VCaP (cell line): Measurements from ENCODE around the gene LARGE1.
A peak's percentile ranks its signal among the peaks of the same experiment; 100 is the strongest.

ENCODE experiments used
- H3K27ac ChIP-seq: fragments of 450-650 bp; 2 replicates; pipeline ENCODE4 v1.5.1; 2017
- TF ChIP-seq, protein P1 (sequence below): fragments of 450-650 bp; conservative IDR thresholded peaks from 2 replicates; pipeline ENCODE4 v1.5.1; 2017; ENCODE audit warnings: mild to moderate bottlenecking, moderate library complexity

The LARGE1 gene

DNA sequence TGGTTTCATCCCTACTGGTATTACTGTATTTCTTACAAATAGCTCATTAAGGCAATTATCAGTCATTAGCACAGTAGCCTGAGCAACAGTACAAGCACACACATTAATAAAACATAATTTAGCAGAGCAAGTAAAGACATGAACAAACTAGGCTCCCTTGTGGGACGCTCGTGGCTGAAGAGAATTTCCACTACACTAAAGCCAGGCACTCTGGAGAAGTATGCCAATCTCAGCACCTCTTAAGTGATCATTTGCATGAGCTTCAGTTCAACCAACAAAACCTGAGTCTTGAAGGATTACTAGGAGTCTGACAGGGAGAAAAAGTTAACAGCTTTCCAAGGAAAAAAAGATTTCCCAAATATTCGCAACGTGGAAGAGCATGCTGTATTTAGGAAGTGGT is 109.1 kb downstream of the LARGE1 start:
- TF ChIP-seq, protein P1, sequence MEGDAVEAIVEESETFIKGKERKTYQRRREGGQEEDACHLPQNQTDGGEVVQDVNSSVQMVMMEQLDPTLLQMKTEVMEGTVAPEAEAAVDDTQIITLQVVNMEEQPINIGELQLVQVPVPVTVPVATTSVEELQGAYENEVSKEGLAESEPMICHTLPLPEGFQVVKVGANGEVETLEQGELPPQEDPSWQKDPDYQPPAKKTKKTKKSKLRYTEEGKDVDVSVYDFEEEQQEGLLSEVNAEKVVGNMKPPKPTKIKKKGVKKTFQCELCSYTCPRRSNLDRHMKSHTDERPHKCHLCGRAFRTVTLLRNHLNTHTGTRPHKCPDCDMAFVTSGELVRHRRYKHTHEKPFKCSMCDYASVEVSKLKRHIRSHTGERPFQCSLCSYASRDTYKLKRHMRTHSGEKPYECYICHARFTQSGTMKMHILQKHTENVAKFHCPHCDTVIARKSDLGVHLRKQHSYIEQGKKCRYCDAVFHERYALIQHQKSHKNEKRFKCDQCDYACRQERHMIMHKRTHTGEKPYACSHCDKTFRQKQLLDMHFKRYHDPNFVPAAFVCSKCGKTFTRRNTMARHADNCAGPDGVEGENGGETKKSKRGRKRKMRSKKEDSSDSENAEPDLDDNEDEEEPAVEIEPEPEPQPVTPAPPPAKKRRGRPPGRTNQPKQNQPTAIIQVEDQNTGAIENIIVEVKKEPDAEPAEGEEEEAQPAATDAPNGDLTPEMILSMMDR = no peak
- H3K27ac ChIP-seq = no peak overlapping the region

GRCh38 chr22:33807470-33807869 is 112.8 kb downstream of the LARGE1 start:
- H3K27ac ChIP-seq = no peak overlapping the region
- TF ChIP-seq, protein P1 = no peak

GRCh38 chr22:33806191-33806590 is 114.1 kb downstream of the LARGE1 start:
- no peak overlapping the region for H3K27ac ChIP-seq
- TF ChIP-seq, protein P1 = no peak

- H3K27ac ChIP-seq = no peak overlapping the region
- TF ChIP-seq, protein P1 = no peak
Measured at GRCh38 chr22:33803371-33804282, 116.6 kb downstream of the LARGE1 start.

GRCh38 chr22:33798401-33798800 is 121.9 kb downstream of the LARGE1 start:
- H3K27ac ChIP-seq = no peak overlapping the region
- TF ChIP-seq, protein P1 = no peak

DNA sequence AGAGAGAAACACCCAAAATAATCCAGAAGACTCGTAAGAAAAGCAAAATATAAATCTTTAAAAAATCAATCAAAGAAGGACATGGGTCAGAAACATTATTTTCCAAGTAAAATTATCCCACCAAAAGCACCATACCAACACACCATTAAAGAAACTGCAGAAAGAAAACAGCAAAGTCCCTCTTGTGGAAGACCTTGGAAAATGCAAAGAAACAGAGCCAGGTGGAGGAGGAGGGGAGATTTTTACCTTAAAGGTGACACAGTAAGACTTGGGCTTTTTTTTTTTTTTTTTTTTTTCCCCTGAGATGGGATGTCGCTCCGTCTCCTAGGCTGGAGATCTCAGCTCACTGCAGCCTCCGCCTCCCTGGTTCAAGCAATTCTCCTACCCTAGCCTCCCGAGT is 123.8 kb downstream of the LARGE1 start:
- H3K27ac ChIP-seq = no peak overlapping the region
- TF ChIP-seq, protein P1 = peak; percentile 54

- TF ChIP-seq, protein P1 = no peak
- no peak overlapping the region for H3K27ac ChIP-seq
Measured at GRCh38 chr22:33793475-33793874, 126.8 kb downstream of the LARGE1 start.
